Bronchial epithelial cell (primary cell): ENCODE data around the gene KIF1C. TPM values are rescaled to one million over a fixed set of nuclear protein-coding genes. Genes with fewer than 3 reads are reported as not detected.
A peak's percentile ranks its signal among the peaks of the same experiment; 100 is the strongest.
"Not testable (repeated sequence)": the region's sequence is repeated elsewhere in the genome, so short reads cannot be mapped to it uniquely, and the experiment has no call there.

Experiments
- DNase-seq: peaks from one replicate; pipeline ENCODE4 v3.0.0-alpha.2; 2010; ENCODE audit warnings: low read depth
- FAIRE-seq: peaks from 2 replicates; lab custom pipeline; 2011; peaks lifted over from hg19 to GRCh38; lab: Jason Lieb, UNC
- H3K27me3 ChIP-seq: 2 replicates; pipeline ENCODE4 v1.5.1; 2011; ENCODE audit warnings: low read length; ENCODE audit not compliant: control insufficient read depth, insufficient read depth
- H3K36me3 ChIP-seq: 2 replicates; pipeline ENCODE4 v1.5.1; 2011; ENCODE audit warnings: low read length; ENCODE audit not compliant: control insufficient read depth, insufficient read depth
- H3K4me3 ChIP-seq: 2 replicates; pipeline ENCODE4 v1.5.1; 2011; ENCODE audit warnings: mild to moderate bottlenecking, low read depth, low read length, control low read depth
- CTCF ChIP-seq: IDR thresholded peaks from 2 replicates; pipeline ENCODE4 v1.5.1; 2011; ENCODE audit warnings: mild to moderate bottlenecking, moderate library complexity, low read length, control low read depth, inconsistent platforms; ENCODE audit not compliant: insufficient read depth, severe bottlenecking
- total RNA-seq: library from RNA; depleted of rRNA; stranded (reverse); fragments of >200 nt; gene quantifications from 2 replicates; pipeline ENCODE4 v1.2.1, GENCODE V29; 2014

Gene KIF1C
- total RNA-seq, 1 donor from 2014 or later = 89.0 TPM

DNA sequence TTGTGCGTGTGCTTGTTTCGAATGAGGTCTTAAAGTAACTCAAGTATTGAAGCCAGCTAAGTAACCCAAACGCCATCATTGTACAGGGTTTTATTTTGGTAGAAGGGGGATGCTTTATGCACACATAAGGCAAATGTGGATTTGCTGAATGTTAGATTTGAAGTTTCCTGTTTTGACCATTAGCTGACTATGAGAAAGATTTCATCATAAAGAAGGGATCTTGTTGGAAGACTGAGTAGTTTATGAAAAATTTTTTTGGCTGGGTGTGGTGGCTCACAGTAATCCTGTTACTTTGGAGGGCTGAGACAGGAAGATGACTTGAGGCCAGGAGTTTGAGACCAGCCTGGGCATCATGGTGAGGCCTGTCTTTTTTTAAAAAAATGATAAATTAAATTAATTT is 70.5 kb downstream of the KIF1C start:
- no peak for FAIRE-seq
- DNase-seq = peak; percentile 19
- Histone ChIP-seq H3K27me3 (no peaks in the 10 kb centered on the region), H3K36me3 (no peaks in the 10 kb centered on the region), H3K4me3 (no peak overlapping the region)
- TF ChIP-seq CTCF = no peak

- no peak for FAIRE-seq
- no peak for DNase-seq
- TF ChIP-seq CTCF = no peak
- Histone ChIP-seq H3K36me3 (no peaks in the 10 kb centered on the region), H3K4me3 (no peak overlapping the region), H3K27me3 (no peaks in the 10 kb centered on the region)
These were observed 72.0 kb downstream of the KIF1C start for GRCh38 chr17:5069724-5070123.

DNA sequence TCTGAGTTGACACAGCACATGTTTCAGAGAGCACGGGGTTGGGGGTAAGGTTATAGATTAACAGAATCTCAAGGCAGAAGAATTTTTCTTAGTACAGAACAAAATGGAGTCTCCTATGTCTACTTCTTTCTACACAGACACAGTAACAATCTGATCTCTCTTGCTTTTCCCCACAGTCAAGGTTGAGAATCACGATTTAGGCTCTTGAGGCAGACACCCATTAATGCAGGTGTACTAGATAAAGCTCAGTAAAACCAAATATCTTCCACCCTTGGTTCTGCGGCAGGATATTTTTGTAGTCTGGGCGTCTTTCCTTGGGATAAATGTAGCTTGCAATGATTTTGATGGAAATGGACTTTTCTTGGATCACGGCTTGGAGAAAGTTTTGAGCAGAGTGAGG is 77.7 kb downstream of the KIF1C start:
- not testable (repeated sequence) for FAIRE-seq, H3K4me3 ChIP-seq, DNase-seq, H3K27me3 ChIP-seq, H3K36me3 ChIP-seq

DNA sequence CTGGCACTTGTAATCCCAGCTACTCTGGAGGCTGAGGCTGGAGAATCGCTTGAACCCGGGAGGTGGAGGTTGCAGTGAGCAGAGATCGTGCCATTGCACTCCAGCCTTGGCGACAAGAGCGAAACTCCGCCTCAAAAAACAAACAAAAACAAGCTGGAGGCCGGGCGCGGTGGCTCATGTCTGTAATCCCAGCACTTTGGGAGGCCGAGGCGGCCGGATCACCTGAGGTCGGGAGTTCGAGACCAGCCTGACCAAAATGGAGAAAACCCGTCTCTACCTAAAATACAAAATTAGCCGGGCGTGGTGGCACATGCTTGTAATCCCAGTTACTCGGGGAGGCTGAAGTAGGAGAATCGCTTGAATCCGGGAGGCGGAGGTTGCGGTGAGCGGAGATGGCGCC is 79.5 kb downstream of the KIF1C start:
- not testable (repeated sequence) for DNase-seq, H3K36me3 ChIP-seq, H3K4me3 ChIP-seq, FAIRE-seq, H3K27me3 ChIP-seq

GRCh38 chr17:5077781-5078105 is 80.0 kb downstream of the KIF1C start:
- FAIRE-seq = no peak
- no peak for TF ChIP-seq CTCF

More at GRCh38 chr17:5077781-5078105, 80.0 kb downstream of the KIF1C start:
- H3K4me3 ChIP-seq = peak overlapping the region; percentile 61
- no peaks in the 10 kb centered on the region for H3K27me3 ChIP-seq
- no peak for DNase-seq
- no peaks in the 10 kb centered on the region for H3K36me3 ChIP-seq

Other genes with a start within 250 kb of the KIF1C start
- gene TM4SF5, start 226.1 kb upstream of the KIF1C start, total RNA-seq = not detected in 2 replicates
- gene VMO1, start 211.6 kb upstream of the KIF1C start, total RNA-seq = 0.77 TPM in 1 of 2 replicates, not detected in the other
- gene GLTPD2, start 209.0 kb upstream of the KIF1C start, total RNA-seq = not detected in 2 replicates
- 144 and 157 TPM in 2 replicates for gene PSMB6, start 201.8 kb upstream of the KIF1C start, total RNA-seq
- 20.0 and 41.6 TPM in 2 replicates for gene PLD2, start 190.8 kb upstream of the KIF1C start, total RNA-seq
- 58.4 and 91.7 TPM in 2 replicates for gene MINK1, start 164.6 kb upstream of the KIF1C start, total RNA-seq
- 5.5 and 8.3 TPM in 2 replicates for gene C17orf107, start 98.4 kb upstream of the KIF1C start, total RNA-seq
- 0.13 and 0.79 TPM in 2 replicates for gene CHRNE, start 94.9 kb upstream of the KIF1C start, total RNA-seq
- not detected in 2 replicates for gene GP1BA, start 65.7 kb upstream of the KIF1C start, total RNA-seq
- gene SLC25A11, start 57.9 kb upstream of the KIF1C start, total RNA-seq = 51.6 and 71.8 TPM in 2 replicates
- gene RNF167, start 57.7 kb upstream of the KIF1C start, total RNA-seq = 15.8 and 26.0 TPM in 2 replicates
- 440 and 907 TPM in 2 replicates for gene PFN1, start 49.4 kb upstream of the KIF1C start, total RNA-seq
- 0.51 and 1.8 TPM in 2 replicates for gene ENO3, start 46.8 kb upstream of the KIF1C start, total RNA-seq
- gene SPAG7, start 30.1 kb upstream of the KIF1C start, total RNA-seq = 40.5 and 64.0 TPM in 2 replicates
- 4.7 and 5.9 TPM in 2 replicates for gene CAMTA2, start 10.3 kb upstream of the KIF1C start, total RNA-seq
- 0.13 and 0.53 TPM in 2 replicates for gene INCA1, start 428 bp upstream of the KIF1C start, total RNA-seq
- gene SLC52A1, start 37.5 kb downstream of the KIF1C start, total RNA-seq = 0.26 and 0.53 TPM in 2 replicates
- gene ZFP3, start 80.5 kb downstream of the KIF1C start, total RNA-seq = 0.53 and 0.64 TPM in 2 replicates
- gene ZNF232, start 113.9 kb downstream of the KIF1C start, total RNA-seq = 8.2 and 10.0 TPM in 2 replicates
- not detected in 2 replicates for gene USP6, start 118.1 kb downstream of the KIF1C start, total RNA-seq
- gene ZNF594, start 193.9 kb downstream of the KIF1C start, total RNA-seq = 2.9 and 3.2 TPM in 2 replicates
- gene SCIMP, start 236.9 kb downstream of the KIF1C start, total RNA-seq = not detected in 2 replicates